HG03103 (cell line): ENCODE results near the gene ASIC2.

ENCODE experiments used
- ATAC-seq: cut with Tn5 transposase; IDR thresholded peaks from one replicate; pipeline ENCODE4 v1.9.1; 2021; ENCODE audit warnings: low read depth; ENCODE audit not compliant: unreplicated experiment

The ASIC2 gene

DNA sequence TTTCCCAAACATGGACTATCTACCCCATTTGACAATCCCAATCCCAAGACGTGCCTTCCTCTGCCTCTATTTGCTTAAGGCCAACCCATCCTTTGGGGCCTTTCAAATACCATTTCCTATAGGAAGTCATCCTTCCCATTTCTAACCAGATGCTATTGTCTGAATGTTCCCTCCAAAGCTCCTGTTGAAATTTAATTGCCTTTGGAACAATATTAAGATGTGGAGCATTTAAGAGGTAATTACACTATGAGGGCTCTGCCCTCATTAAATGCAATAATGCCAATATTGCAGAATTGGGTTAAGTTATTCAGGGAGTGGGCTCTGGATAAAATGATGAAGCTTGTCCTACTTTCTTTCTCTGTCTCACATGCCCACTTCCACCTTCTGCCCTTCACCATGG, 125.4 kb downstream of the ASIC2 start:
- no peak for ATAC-seq

GRCh38 chr17:33166472-33166871, 126.6 kb downstream of the ASIC2 start:
- ATAC-seq: no peak

GRCh38 chr17:33164169-33164881, 128.8 kb downstream of the ASIC2 start:
- ATAC-seq: no peak

DNA sequence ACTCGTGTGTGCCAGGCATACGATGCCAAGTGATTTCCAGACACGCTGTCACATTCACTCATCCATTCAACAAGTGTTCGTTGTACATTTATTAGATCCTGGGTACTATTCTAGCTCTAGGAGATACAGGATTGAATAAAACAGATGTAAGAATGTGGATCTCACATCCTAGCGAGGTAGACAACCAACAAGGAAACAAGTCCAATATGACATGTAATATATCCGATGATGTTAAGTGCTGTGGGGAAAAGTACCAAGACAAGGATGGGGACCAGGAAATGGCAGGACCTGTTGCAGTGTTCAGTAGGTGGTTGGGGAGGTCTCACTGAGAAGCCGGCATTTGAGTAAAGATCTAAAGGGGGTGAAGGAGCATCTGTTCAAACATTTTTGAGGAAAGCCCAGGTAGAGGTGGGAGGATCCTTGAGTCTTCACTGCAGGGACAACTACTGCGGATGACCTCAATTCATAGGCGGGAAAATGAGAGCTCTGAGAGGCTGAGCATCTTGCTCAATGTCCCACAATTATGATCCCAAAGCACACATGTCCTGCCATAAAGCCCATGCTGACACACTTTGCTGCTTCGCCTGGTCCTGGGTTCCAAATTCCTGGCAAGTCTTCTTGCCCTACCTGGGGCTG, 129.4 kb downstream of the ASIC2 start:
- ATAC-seq: no peak

GRCh38 chr17:33154869-33155455, 138.1 kb downstream of the ASIC2 start:
- ATAC-seq: no peak

DNA sequence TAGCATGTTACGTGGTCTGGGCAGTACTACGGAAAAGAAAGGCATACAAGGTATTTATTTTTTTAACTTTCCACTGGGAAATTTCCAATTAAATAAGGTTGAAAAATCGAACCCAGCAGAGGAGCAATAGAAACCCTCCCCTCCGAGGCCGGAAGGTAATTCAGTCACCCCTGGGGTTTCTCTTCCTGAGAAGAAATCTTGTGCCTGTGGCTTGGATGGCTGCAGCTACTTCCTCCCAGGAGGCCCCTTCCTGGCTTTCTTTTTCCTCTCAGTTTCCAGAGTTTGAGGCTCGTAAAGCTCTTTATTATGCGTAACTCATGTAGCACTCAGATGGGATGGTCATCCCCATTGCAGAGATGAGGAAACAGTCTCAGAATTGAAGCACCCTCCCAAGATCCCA, 140.3 kb downstream of the ASIC2 start:
- no peak for ATAC-seq

- no peak for ATAC-seq
These were observed 141.5 kb downstream of the ASIC2 start for GRCh38 chr17:33151565-33151964.

GRCh38 chr17:33145941-33146340, 147.2 kb downstream of the ASIC2 start:
- no peak for ATAC-seq

- ATAC-seq: no peak
These were observed 148.3 kb downstream of the ASIC2 start for GRCh38 chr17:33144837-33145236.

- no peak for ATAC-seq
These were observed 150.3 kb downstream of the ASIC2 start for GRCh38 chr17:33142705-33143299.

DNA sequence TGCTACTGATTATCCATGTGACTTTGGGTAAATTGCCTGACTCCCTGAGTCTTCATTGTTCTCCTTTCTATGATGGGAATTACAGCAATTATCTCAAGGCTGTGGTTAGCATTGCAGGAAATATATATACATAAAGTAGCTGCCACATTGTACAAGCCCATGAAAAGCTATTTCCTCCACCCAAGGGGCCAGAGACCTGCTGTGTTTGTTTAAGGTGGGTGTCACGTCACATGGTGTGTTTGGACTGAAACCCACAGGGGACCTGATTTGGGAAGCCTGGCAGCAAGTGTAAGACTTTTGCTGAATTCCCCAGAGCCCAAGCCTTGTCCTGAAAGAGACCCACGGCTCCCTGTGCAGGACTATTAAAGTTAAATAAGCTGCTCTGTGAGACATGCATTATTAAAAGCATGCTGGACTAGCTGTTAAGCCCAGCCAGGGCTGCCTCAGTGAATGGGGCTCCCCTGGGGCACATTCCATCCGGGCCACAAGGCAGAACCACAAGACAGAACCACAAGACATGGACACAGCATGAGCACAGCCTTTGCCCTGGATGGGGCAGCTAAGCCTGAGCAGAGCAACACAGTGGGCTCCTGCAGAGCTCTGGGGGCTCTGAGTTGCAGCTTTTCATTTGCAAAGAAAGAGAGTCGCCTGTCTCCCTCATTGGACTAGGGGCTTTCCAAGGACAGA, 152.5 kb downstream of the ASIC2 start:
- ATAC-seq: no peak

GRCh38 chr17:33138627-33139026, 154.5 kb downstream of the ASIC2 start:
- no peak for ATAC-seq

DNA sequence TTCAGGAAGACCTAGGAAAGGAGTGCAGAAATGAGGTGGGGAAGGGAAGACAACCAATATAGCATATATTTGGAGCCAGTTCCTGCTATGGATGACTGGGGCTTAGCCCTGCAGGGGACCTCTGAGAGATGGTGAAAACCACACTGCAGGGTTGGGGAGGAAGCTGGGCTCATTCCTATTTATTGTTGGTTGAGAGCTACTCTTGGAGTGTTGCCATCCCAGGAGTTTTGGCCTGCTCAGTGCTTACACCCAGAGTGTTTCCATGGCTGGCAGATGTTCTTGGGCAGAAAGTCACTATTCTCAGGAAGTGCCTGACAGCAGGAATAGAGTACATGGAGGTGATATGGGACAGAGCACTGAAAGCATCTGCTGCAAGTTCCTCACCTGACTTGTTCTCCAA, 155.7 kb downstream of the ASIC2 start:
- ATAC-seq: no peak

- no peak for ATAC-seq
These were observed 157.4 kb downstream of the ASIC2 start for GRCh38 chr17:33135691-33136090.

GRCh38 chr17:33131620-33132019, 161.5 kb downstream of the ASIC2 start:
- ATAC-seq: no peak

DNA sequence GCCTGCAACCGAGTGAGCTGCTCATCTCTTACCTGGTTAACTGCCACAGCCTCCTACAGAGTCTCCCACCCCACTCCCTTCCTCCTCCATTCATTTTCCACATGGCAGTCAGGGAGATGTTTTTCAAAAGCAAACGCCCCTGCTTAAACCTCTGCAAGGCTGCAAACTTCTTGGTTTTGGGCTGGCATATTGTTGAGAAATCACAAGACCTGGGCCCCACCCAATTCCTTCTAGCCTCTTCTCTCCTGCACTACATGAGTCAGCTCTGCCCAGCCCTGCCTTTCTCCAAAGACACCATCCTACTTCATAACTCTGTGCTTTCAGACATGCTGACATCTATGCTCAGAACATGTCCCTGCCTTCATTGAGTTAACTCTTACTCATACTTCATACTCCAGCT, 165.4 kb downstream of the ASIC2 start:
- ATAC-seq: no peak

DNA sequence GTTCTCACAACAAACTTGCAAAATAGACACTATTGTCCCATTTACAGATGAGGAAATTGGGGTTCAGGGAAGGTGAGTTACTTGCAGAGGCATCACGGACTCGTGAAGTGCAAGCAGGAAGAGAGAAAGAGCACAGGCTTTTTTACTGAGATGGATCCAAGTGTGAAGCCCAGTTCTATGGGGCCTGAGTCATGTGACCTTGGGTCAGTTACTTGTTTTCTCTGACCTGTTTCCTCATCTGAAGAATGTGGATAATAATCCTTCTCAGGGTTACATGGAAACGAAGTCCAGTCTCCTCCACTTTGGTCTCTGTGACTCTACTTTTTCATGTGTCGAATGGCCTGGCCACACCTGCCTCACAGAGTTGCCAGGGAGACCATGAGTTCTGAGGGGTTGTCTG, 167.0 kb downstream of the ASIC2 start:
- ATAC-seq: no peak

DNA sequence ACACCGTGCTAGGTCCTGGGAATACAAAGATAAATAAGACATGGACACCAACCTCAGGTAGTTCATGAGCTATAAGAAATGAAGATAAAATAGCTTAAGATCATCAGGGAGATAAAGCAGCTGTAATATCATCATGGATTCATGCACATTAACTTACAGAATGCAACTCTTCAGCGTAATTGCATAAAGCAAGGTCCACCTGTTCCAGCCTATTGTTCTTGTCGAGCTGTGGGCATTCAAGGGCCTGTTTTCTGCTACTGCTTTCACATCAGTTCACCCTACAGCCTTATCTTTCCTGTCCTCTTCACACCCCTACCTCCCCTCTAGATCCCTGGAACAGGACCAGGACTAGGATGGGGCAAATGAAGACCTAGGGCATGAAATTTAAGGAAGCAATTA, 167.5 kb downstream of the ASIC2 start:
- no peak for ATAC-seq

GRCh38 chr17:33124871-33125551, 168.1 kb downstream of the ASIC2 start:
- no peak for ATAC-seq

GRCh38 chr17:33124185-33124584, 168.9 kb downstream of the ASIC2 start:
- no peak for ATAC-seq

DNA sequence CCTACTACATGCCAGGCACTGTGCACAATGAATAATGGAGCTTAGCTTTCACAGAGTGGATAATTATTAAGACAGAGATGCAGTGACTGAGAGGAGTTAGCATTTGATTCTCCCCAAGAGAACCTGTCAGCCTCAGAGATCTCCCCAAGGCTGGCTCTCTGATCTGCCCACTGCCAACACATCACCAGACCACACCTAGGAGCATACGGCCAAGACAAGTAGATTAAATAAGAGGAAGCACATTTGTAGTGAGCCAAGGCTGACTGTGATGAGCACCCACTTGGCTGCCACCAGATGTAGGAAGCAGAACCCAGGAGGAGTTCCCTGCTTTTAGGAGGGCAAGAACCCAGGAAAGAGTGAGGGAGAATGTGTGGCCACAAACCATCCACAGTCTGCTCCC, 171.3 kb downstream of the ASIC2 start:
- ATAC-seq: no peak
